B cell (primary cell): ENCODE measurements around the gene RBM28. TPM values are rescaled to one million over a fixed set of nuclear protein-coding genes. Genes with fewer than 3 reads are reported as not detected.

ENCODE experiments used
- ATAC-seq: fragments of 200-7000 bp; cut with Tn5 transposase; one replicate; pipeline ENCODE4 v1.10.0; 2021; ENCODE audit warnings: low read depth, mild to moderate bottlenecking, moderate number of reproducible peaks, moderate library complexity
- CTCF ChIA-PET: fragments of 350-600 bp; sonication (Branson Sonifier 250); formaldehyde crosslinking; loops from one replicate; lab custom pipeline; 2021; ENCODE audit warnings: antibody characterized with exemption, inconsistent platforms; lab: Charles Lee
- POLR2A ChIA-PET: fragments of 350-600 bp; sonication (Branson Sonifier 250); formaldehyde crosslinking; loops from one replicate; lab custom pipeline; 2021; ENCODE audit warnings: antibody characterized with exemption; lab: Charles Lee
- DNase-seq: peaks from one replicate; pipeline ENCODE4 v3.0.0; 2013
- H2AFZ ChIP-seq: 2 replicates; pipeline ENCODE4 v1.6.1; 2012; ENCODE audit warnings: mild to moderate bottlenecking, low read depth, low read length; ENCODE audit not compliant: insufficient read depth, poor library complexity, severe bottlenecking
- H3K27ac ChIP-seq, 2 donors: 1 replicate in 1 of 2; 2 replicates in 1 of 2; pipeline ENCODE4 v1.5.1; 2012 to 2013; ENCODE audit warnings: low read length in 2 of 2, mild to moderate bottlenecking in 2 of 2, moderate library complexity in 1 of 2
- H3K27me3 ChIP-seq, 4 experiments: fragments of 200-600 bp in 1 of 4; sonication (generic) in 1 of 4; replicated peaks in 1 of 4; 1 replicate in 2 of 4; 2 replicates in 2 of 4; pipeline versions ENCODE4 v1.6.1 to v1.7.0; 2013 to 2016; ENCODE audit warnings: low read length in 3 of 4, mild to moderate bottlenecking in 2 of 4, mixed read lengths in 1 of 4, moderate library complexity in 1 of 4; ENCODE audit not compliant: insufficient read depth in 4 of 4, control insufficient read depth in 3 of 4; ENCODE audit errors: control extremely low read depth in 1 of 4
- H3K36me3 ChIP-seq, 2 experiments: replicated peaks in 1 of 2; 1 replicate in 1 of 2; 2 replicates in 1 of 2; pipeline versions ENCODE4 v1.6.1 to v1.7.1; 2013; ENCODE audit warnings: low read length in 1 of 2; ENCODE audit not compliant: insufficient read depth in 2 of 2, control insufficient read depth in 1 of 2; ENCODE audit errors: control extremely low read depth in 1 of 2, extremely low read depth in 1 of 2
- H3K4me1 ChIP-seq, 2 donors: fragments of 200-600 bp in 1 of 2; sonication (generic) in 1 of 2; 1 replicate in 1 of 2; 2 replicates in 1 of 2; pipeline versions ENCODE4 v1.5.1 to v1.6.1; 2013 to 2017; ENCODE audit warnings: low read length in 2 of 2; ENCODE audit not compliant: control insufficient read depth in 2 of 2, insufficient read depth in 2 of 2
- H3K4me2 ChIP-seq: replicated peaks from 2 replicates; pipeline ENCODE3; 2012; ENCODE audit warnings: mild to moderate bottlenecking, low read depth, low read length; ENCODE audit not compliant: poor library complexity, severe bottlenecking
- H3K4me3 ChIP-seq, 5 experiments: fragments of 200-600 bp in 1 of 5; sonication (generic) in 1 of 5; 1 replicate in 3 of 5; 2 replicates in 2 of 5; pipeline versions ENCODE4 v1.5.1 to v1.7.0; 2011 to 2016; ENCODE audit warnings: low read length in 4 of 5, mild to moderate bottlenecking in 4 of 5, low read depth in 2 of 5, control low read depth in 1 of 5, moderate library complexity in 1 of 5; ENCODE audit not compliant: insufficient read depth in 1 of 5; ENCODE audit errors: control extremely low read depth in 1 of 5, extremely low read depth in 1 of 5
- H3K79me2 ChIP-seq: fragments of 200-600 bp; sonication (generic); one replicate; pipeline ENCODE4 v1.6.0; 2016; ENCODE audit warnings: low read length; ENCODE audit not compliant: control insufficient read depth, insufficient read depth
- H3K9ac ChIP-seq: fragments of 200-600 bp; sonication (generic); 2 replicates; pipeline ENCODE4 v1.6.1; 2017; ENCODE audit warnings: mild to moderate bottlenecking, low read length, moderate library complexity
- H3K9me3 ChIP-seq, 3 donors: one replicate each; pipeline versions ENCODE4 v1.6.1 to v1.7.1; 2013; ENCODE audit warnings: low read length in 2 of 3; ENCODE audit not compliant: control insufficient read depth in 2 of 3, insufficient read depth in 1 of 3; ENCODE audit errors: control extremely low read depth in 1 of 3
- H4K20me1 ChIP-seq: 2 replicates; pipeline ENCODE4 v1.6.0; 2012; ENCODE audit warnings: mild to moderate bottlenecking, low read length; ENCODE audit not compliant: insufficient read depth, control insufficient read depth, poor library complexity, severe bottlenecking
- H3K27ac Mint-ChIP-seq: one replicate; pipeline ENCODE4 v1.8.0; 2021; ENCODE audit warnings: mixed read lengths
- H3K27me3 Mint-ChIP-seq: one replicate; pipeline ENCODE4 v1.8.0; 2021; ENCODE audit warnings: mixed read lengths
- H3K4me1 Mint-ChIP-seq: one replicate; pipeline ENCODE4 v1.8.0; 2021; ENCODE audit warnings: mixed read lengths
- H3K4me3 Mint-ChIP-seq: one replicate; pipeline ENCODE4 v1.8.0; 2021; ENCODE audit warnings: mixed read lengths
- H3K9me3 Mint-ChIP-seq: one replicate; pipeline ENCODE4 v1.8.0; 2022; ENCODE audit warnings: mixed read lengths; ENCODE audit not compliant: insufficient read depth
- CTCF ChIP-seq: fragments of 200-600 bp; IDR thresholded peaks from one replicate; pipeline ENCODE4 v1.8.0; 2022; ENCODE audit warnings: antibody characterized with exemption, mild to moderate bottlenecking
- EZH2 ChIP-seq: IDR thresholded peaks from 2 replicates; pipeline ENCODE4 v1.6.1; 2012; ENCODE audit warnings: borderline replicate concordance, low read depth, mild to moderate bottlenecking, moderate library complexity, low read length; ENCODE audit not compliant: insufficient read depth, poor library complexity, severe bottlenecking
- WGBS: methylation state at CpG from one replicate; pipeline ENCODE4 v1.1.5; 2013; ENCODE audit warnings: missing lambda C conversion rate; ENCODE audit not compliant: insufficient coverage; 5-methylcytosine and 5-hydroxymethylcytosine counted together
- intact Hi-C: fragments of 100-400 bp; cut with micrococcal nuclease; formaldehyde crosslinking; loops from one replicate; pipeline ENCODE4 v1.10.0; 2022
- polyA minus RNA-seq: library from RNA; depleted of rRNA, polyadenylated mRNA; stranded (reverse); fragments of >200 nt; gene quantifications from 2 replicates; pipeline ENCODE4 v1.2.3, GENCODE V29; 2012
- polyA plus RNA-seq: library from polyadenylated mRNA; depleted of rRNA; stranded (reverse); fragments of >200 nt; gene quantifications from 2 replicates; pipeline ENCODE4 v1.2.3, GENCODE V29; 2012
- total RNA-seq, 2 donors: library from RNA; stranded (reverse); fragments of 120-200 nt in 1 of 2; gene quantifications; 1 replicate in 1 of 2; 2 replicates in 1 of 2; pipeline versions ENCODE4 v1.2.3 to v1.2.4, GENCODE V29; 2013 to 2022

Gene RBM28
- total RNA-seq (46.2 and 52.8 TPM in 2 replicates), polyA plus RNA-seq (10.7 and 14.2 TPM in 2 replicates), polyA minus RNA-seq (4.8 and 11.8 TPM in 2 replicates)
- 20.4 TPM for total RNA-seq (2013)

DNA sequence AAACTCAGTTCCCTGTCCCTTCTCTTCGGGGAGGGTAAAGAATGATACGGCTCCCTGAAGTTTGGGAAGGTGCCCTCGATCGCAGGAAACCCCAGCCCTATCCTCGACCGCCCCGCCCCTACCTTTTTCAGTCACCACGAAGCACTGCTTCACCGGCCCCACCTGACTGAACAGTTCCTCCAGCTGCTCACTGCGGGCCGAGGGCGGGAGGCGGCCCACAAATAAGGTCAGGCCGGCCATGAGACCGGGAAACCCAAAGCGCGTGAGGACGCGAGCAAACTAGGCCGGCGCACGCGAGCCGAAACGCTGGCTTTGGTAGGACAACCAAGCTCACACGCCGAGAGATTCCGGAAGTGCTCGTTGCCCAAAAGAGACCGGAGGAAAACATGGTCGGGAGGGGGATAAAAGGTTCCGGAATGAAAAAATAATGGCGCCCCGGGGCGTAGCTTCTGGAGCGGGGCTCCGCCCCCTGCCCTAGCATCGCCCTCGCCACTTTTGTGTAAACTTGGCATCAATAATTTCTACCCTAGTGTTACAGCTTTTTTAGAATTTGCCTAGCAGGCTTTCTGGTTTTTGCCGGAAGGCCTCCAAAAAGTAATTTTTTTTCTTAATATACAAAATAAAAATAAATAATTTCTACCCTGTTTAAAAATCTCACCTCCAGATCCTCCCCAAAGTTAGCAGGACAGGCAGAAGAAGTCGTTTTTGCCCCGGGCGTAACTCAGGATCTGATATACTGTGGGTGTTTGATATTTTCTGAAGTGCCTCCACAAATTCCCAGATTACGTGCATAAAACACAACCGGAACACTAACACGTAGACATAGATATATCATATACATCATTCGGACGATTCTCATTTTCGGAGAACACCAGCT lies at the start of gene RBM28:
Gene RBM28, minus strand, starts transcription at position 355 of the 877 bp plus-strand sequence. Its CDS starts 115 bp downstream, at position 240.
- H3K4me3 ChIP-seq: peak within 1 kb of the TSS; percentile 75 to 91 (median 81)
- H3K4me1 Mint-ChIP-seq: peaks cover 28% of the 10 kb centered on the region
- H3K4me2 ChIP-seq: peak within 1 kb of the TSS; percentile 78
- H3K9ac ChIP-seq: peak within 1 kb of the TSS; percentile 83
- H3K9me3 Mint-ChIP-seq: no peaks in the 10 kb centered on the region
- peaks cover 0 to 2% (median 0%) of the 10 kb centered on the region in 3 donors for H3K9me3 ChIP-seq
- peak within 1 kb of the TSS; percentile 71 to 76 for H3K27ac ChIP-seq
- H3K79me2 ChIP-seq: peaks cover 28% of the 10 kb centered on the region
- no peak for TF ChIP-seq CTCF
- no peak for TF ChIP-seq EZH2
- peaks cover 0 to 8% of the 10 kb centered on the region in 2 experiments for H3K36me3 ChIP-seq
- peak within 1 kb of the TSS; percentile 98 for H3K4me3 Mint-ChIP-seq
- peak within 1 kb of the TSS; percentile 85 for H2AFZ ChIP-seq
- CTCF ChIA-PET: interaction anchor here (0.6 to 3.1 kb wide), 11 partner anchors 9 to 130 kb away, joined by 3 to 14 read pairs (median 4); partner anchors contain the start of gene HILPDA
- ATAC-seq (peak; percentile 95), DNase-seq (peak; percentile 95)
- peaks cover 12% of the 10 kb centered on the region for H4K20me1 ChIP-seq
- H3K27ac Mint-ChIP-seq: peak within 1 kb of the TSS; percentile 96
- POLR2A ChIA-PET: interaction anchor here (0.6 kb wide), 1 partner anchor 14 kb away, joined by 8 read pairs; no protein-coding TSS in a partner anchor
- H3K4me1 ChIP-seq: peaks cover 15 to 19% of the 10 kb centered on the region in 2 donors
- intact Hi-C loops: loop anchor here (5.0 to 10.0 kb wide), 6 partner anchors 64 to 951 kb away; partner anchors contain the start of genes AHCYL2, CALU, HILPDA and IMPDH1
- peaks cover 0 to 11% (median 1%) of the 10 kb centered on the region in 4 experiments for H3K27me3 ChIP-seq
- H3K27me3 Mint-ChIP-seq: peaks cover 14% of the 10 kb centered on the region
- WGBS: under 1% methylated on average over 31 of the region's 49 CpGs
